Mesendoderm (in vitro differentiated cells): ENCODE data around the gene ADGRG6.

Experiments used
- DNase-seq: peaks from one replicate; pipeline ENCODE4 v3.0.0; 2013
- H2AK5ac ChIP-seq: 2 replicates; pipeline ENCODE4 v1.6.1; 2013; ENCODE audit warnings: low read length, inconsistent platforms
- H2BK120ac ChIP-seq: 2 replicates; pipeline ENCODE4 v1.6.1; 2013; ENCODE audit warnings: low read depth, mild to moderate bottlenecking, low read length, moderate library complexity, mixed read lengths
- H2BK15ac ChIP-seq: replicated peaks from 2 replicates; pipeline ENCODE4 v1.6.1; 2013; ENCODE audit warnings: low read depth, mild to moderate bottlenecking, moderate library complexity
- H2BK5ac ChIP-seq: 2 replicates; pipeline ENCODE4 v1.6.1; 2013; ENCODE audit warnings: low read length, inconsistent platforms
- H3K18ac ChIP-seq: 2 replicates; pipeline ENCODE4 v1.6.1; 2013; ENCODE audit warnings: mild to moderate bottlenecking, low read length, mixed read lengths
- H3K23ac ChIP-seq: one replicate; pipeline ENCODE4 v1.6.1; 2013; ENCODE audit warnings: low read length
- H3K27ac ChIP-seq: 2 replicates; pipeline ENCODE4 v1.5.1; 2013; ENCODE audit warnings: low read depth, mild to moderate bottlenecking, inconsistent platforms, low read length, moderate library complexity
- H3K27me3 ChIP-seq: 2 replicates; pipeline ENCODE4 v1.6.1; 2013; ENCODE audit warnings: low read length, control low read depth, mild to moderate bottlenecking, inconsistent platforms; ENCODE audit not compliant: insufficient read depth, poor library complexity
- H3K36me3 ChIP-seq: 2 replicates; pipeline ENCODE4 v1.6.1; 2013; ENCODE audit warnings: low read length, inconsistent platforms; ENCODE audit not compliant: control insufficient read depth, insufficient read depth
- H3K4ac ChIP-seq: one replicate; pipeline ENCODE4 v1.6.1; 2013; ENCODE audit warnings: low read depth, mild to moderate bottlenecking, low read length, moderate library complexity
- H3K4me1 ChIP-seq: 2 replicates; pipeline ENCODE4 v1.6.1; 2013; ENCODE audit warnings: low read depth, low read length, inconsistent platforms; ENCODE audit not compliant: control insufficient read depth
- H3K4me2 ChIP-seq: 2 replicates; pipeline ENCODE4 v1.6.1; 2013; ENCODE audit warnings: low read length
- H3K4me3 ChIP-seq: 2 replicates; pipeline ENCODE4 v1.5.1; 2013; ENCODE audit warnings: mild to moderate bottlenecking, low read length
- H3K56ac ChIP-seq: one replicate; pipeline ENCODE4 v1.6.1; 2013; ENCODE audit warnings: low read length
- H3K79me1 ChIP-seq: 2 replicates; pipeline ENCODE4 v1.6.1; 2013; ENCODE audit warnings: low read length, inconsistent platforms
- H3K79me2 ChIP-seq: 2 replicates; pipeline ENCODE4 v1.6.1; 2013; ENCODE audit warnings: mild to moderate bottlenecking, low read length; ENCODE audit not compliant: control insufficient read depth, insufficient read depth
- H3K9ac ChIP-seq: 2 replicates; pipeline ENCODE4 v1.6.1; 2013; ENCODE audit warnings: low read length, inconsistent platforms
- H4K5ac ChIP-seq: one replicate; pipeline ENCODE4 v1.6.1; 2013; ENCODE audit warnings: low read length
- H4K8ac ChIP-seq: one replicate; pipeline ENCODE4 v1.6.1; 2013; ENCODE audit warnings: low read depth, mild to moderate bottlenecking, control low read depth, low read length, moderate library complexity
- WGBS: extraction: QIAGEN DNeasy Blood & Tissue Kit; methylation state at CpG from one replicate; pipeline ENCODE4 v1.1.7; 2013; ENCODE audit warnings: low lambda C conversion rate, missing lambda C conversion rate; ENCODE audit not compliant: insufficient coverage; ENCODE audit errors: extremely low coverage; 5-methylcytosine and 5-hydroxymethylcytosine counted together

The ADGRG6 gene

GRCh38 chr6:142443102-142443501, 141.3 kb downstream of the ADGRG6 start:
- H3K56ac ChIP-seq, result no peak overlapping the region
- no peak overlapping the region for H4K8ac ChIP-seq
- no peak overlapping the region for H3K27ac ChIP-seq
- H3K4me1 ChIP-seq, result peaks cover 9% of the 10 kb centered on the region
- no peaks in the 10 kb centered on the region for H3K36me3 ChIP-seq
- H3K4ac ChIP-seq, result no peak overlapping the region
- H3K4me2 ChIP-seq, result no peak overlapping the region
- no peak overlapping the region for H3K9ac ChIP-seq
- H3K79me1 ChIP-seq, result no peaks in the 10 kb centered on the region
- no peaks in the 10 kb centered on the region for H3K79me2 ChIP-seq
- H2BK5ac ChIP-seq, result no peak overlapping the region
- no peaks in the 10 kb centered on the region for H3K27me3 ChIP-seq
- no peak for DNase-seq
- H3K4me3 ChIP-seq, result no peak overlapping the region
- H2BK120ac ChIP-seq, result no peak overlapping the region
- H2BK15ac ChIP-seq, result no peak overlapping the region
- H4K5ac ChIP-seq, result no peak overlapping the region
- WGBS, result no CpG with 5 or more reads among the region's 2 CpGs
- H3K18ac ChIP-seq, result no peak overlapping the region
- H2AK5ac ChIP-seq, result no peak overlapping the region
- H3K23ac ChIP-seq, result no peak overlapping the region

DNA sequence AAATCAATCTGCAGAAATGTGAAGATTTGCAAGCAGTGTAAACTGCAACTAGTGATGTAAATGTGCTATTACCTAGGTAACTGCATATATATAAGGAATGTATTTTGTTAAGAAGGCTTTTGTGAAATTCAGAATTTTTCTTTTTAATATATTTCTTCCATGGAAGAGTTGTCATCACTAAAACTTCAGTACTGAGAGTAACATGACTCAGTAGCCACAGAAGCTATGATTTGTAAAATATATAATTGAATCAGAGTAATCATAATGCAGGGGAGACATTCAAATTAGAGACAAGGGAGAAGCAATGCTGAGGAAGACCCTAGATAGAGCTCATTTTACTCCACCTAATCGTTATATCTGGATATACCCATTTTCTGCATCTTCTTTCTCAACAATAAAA, 141.7 kb downstream of the ADGRG6 start:
- Histone ChIP-seq H2BK5ac (no peak overlapping the region), H3K18ac (no peak overlapping the region), H3K4me3 (no peak overlapping the region), H3K27me3 (no peaks in the 10 kb centered on the region), H4K8ac (no peak overlapping the region), H2AK5ac (no peak overlapping the region), H3K4me2 (no peak overlapping the region), H3K9ac (no peak overlapping the region), H2BK15ac (no peak overlapping the region), H3K4ac (no peak overlapping the region), H3K79me1 (no peaks in the 10 kb centered on the region), H3K27ac (no peak overlapping the region), H3K4me1 (peaks cover 9% of the 10 kb centered on the region), H4K5ac (no peak overlapping the region), H3K23ac (no peak overlapping the region), H2BK120ac (no peak overlapping the region), H3K36me3 (no peaks in the 10 kb centered on the region), H3K79me2 (no peaks in the 10 kb centered on the region), H3K56ac (no peak overlapping the region)
- no CpG with 5 or more reads among the region's 1 CpG for WGBS
- DNase-seq, result no peak

- H3K79me1 ChIP-seq, result no peaks in the 10 kb centered on the region
- H2BK5ac ChIP-seq, result no peak overlapping the region
- H3K4ac ChIP-seq, result no peak overlapping the region
- H3K4me2 ChIP-seq, result no peak overlapping the region
- no peak overlapping the region for H2BK120ac ChIP-seq
- no peak overlapping the region for H2AK5ac ChIP-seq
- no CpG with 5 or more reads among the region's 1 CpG for WGBS
- H4K8ac ChIP-seq, result no peak overlapping the region
- no peaks in the 10 kb centered on the region for H3K27me3 ChIP-seq
- peaks cover 9% of the 10 kb centered on the region for H3K4me1 ChIP-seq
- H2BK15ac ChIP-seq, result no peak overlapping the region
- no peak overlapping the region for H3K27ac ChIP-seq
- no peak overlapping the region for H3K9ac ChIP-seq
- H4K5ac ChIP-seq, result no peak overlapping the region
- no peak overlapping the region for H3K4me3 ChIP-seq
- no peak for DNase-seq
- H3K23ac ChIP-seq, result no peak overlapping the region
- H3K56ac ChIP-seq, result no peak overlapping the region
- no peaks in the 10 kb centered on the region for H3K36me3 ChIP-seq
- no peaks in the 10 kb centered on the region for H3K79me2 ChIP-seq
- H3K18ac ChIP-seq, result no peak overlapping the region
Observed at GRCh38 chr6:142444376-142444775, 142.6 kb downstream of the ADGRG6 start.

GRCh38 chr6:142444881-142445301, 143.1 kb downstream of the ADGRG6 start:
- Histone ChIP-seq H3K27ac (no peak overlapping the region), H3K4me3 (no peak overlapping the region)
- no CpG with 5 or more reads among the region's 2 CpGs for WGBS

GRCh38 chr6:142446168-142446567, 144.4 kb downstream of the ADGRG6 start:
- H3K18ac ChIP-seq, result no peak overlapping the region
- no peak overlapping the region for H3K4me2 ChIP-seq
- no peak overlapping the region for H2BK5ac ChIP-seq
- no peak overlapping the region for H3K4ac ChIP-seq
- no CpG with 5 or more reads among the region's 2 CpGs for WGBS
- no peak overlapping the region for H4K8ac ChIP-seq
- H3K27ac ChIP-seq, result no peak overlapping the region
- DNase-seq, result no peak
- no peak overlapping the region for H2AK5ac ChIP-seq
- no peak overlapping the region for H4K5ac ChIP-seq
- H3K9ac ChIP-seq, result no peak overlapping the region
- no peaks in the 10 kb centered on the region for H3K36me3 ChIP-seq
- peaks cover 9% of the 10 kb centered on the region for H3K4me1 ChIP-seq
- no peak overlapping the region for H3K4me3 ChIP-seq
- H3K79me1 ChIP-seq, result no peaks in the 10 kb centered on the region
- H3K27me3 ChIP-seq, result no peaks in the 10 kb centered on the region
- H2BK15ac ChIP-seq, result no peak overlapping the region
- no peak overlapping the region for H2BK120ac ChIP-seq
- H3K79me2 ChIP-seq, result no peaks in the 10 kb centered on the region
- no peak overlapping the region for H3K56ac ChIP-seq
- H3K23ac ChIP-seq, result no peak overlapping the region

More at GRCh38 chr6:142444881-142445301, 143.1 kb downstream of the ADGRG6 start:
- H3K9ac ChIP-seq, result no peak overlapping the region
- no peak overlapping the region for H2AK5ac ChIP-seq
- no peaks in the 10 kb centered on the region for H3K36me3 ChIP-seq
- no peak overlapping the region for H3K56ac ChIP-seq
- no peak overlapping the region for H2BK15ac ChIP-seq
- H3K27me3 ChIP-seq, result no peaks in the 10 kb centered on the region
- no peak overlapping the region for H2BK120ac ChIP-seq
- no peak overlapping the region for H3K23ac ChIP-seq
- peak overlapping the region; percentile 56 for H4K8ac ChIP-seq
- H2BK5ac ChIP-seq, result no peak overlapping the region
- H4K5ac ChIP-seq, result no peak overlapping the region
- no peak overlapping the region for H3K4ac ChIP-seq
- peak overlapping the region; percentile 23 for H3K18ac ChIP-seq
- DNase-seq, result peak; percentile 86
- H3K79me1 ChIP-seq, result no peaks in the 10 kb centered on the region
- peaks cover 9% of the 10 kb centered on the region for H3K4me1 ChIP-seq
- no peak overlapping the region for H3K4me2 ChIP-seq
- H3K79me2 ChIP-seq, result no peaks in the 10 kb centered on the region

DNA sequence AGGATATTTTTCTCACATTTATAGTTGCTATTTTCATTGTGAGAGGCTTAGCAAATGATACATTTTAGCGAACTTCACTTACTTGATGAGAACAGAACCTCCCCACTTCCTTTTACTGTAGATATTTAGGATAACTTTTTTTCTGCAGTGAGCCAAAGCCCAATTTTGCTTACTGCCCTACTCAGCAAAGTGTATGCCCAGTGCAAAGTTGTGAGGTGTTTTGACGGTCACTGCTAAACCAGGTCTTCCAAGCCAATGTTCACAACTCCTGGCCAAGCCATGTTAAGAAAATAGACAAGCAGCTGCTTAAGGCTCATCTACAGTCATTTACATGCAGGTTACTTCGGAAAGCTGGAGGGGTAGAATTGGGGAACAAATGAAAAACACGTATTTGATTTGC, 144.8 kb downstream of the ADGRG6 start:
- no peak overlapping the region for H3K23ac ChIP-seq
- DNase-seq, result no peak
- H3K79me1 ChIP-seq, result no peaks in the 10 kb centered on the region
- no peak overlapping the region for H3K9ac ChIP-seq
- WGBS, result no CpG with 5 or more reads among the region's 4 CpGs
- H3K18ac ChIP-seq, result no peak overlapping the region
- no peak overlapping the region for H4K8ac ChIP-seq
- no peak overlapping the region for H3K27ac ChIP-seq
- no peak overlapping the region for H2BK5ac ChIP-seq
- H3K27me3 ChIP-seq, result no peaks in the 10 kb centered on the region
- H3K36me3 ChIP-seq, result no peaks in the 10 kb centered on the region
- H3K4me3 ChIP-seq, result no peak overlapping the region
- H2AK5ac ChIP-seq, result no peak overlapping the region
- H3K4me2 ChIP-seq, result no peak overlapping the region
- H3K79me2 ChIP-seq, result no peaks in the 10 kb centered on the region
- no peak overlapping the region for H2BK120ac ChIP-seq
- no peak overlapping the region for H3K56ac ChIP-seq
- peak overlapping the region; percentile 92 for H2BK15ac ChIP-seq
- H3K4me1 ChIP-seq, result peaks cover 9% of the 10 kb centered on the region
- no peak overlapping the region for H3K4ac ChIP-seq
- H4K5ac ChIP-seq, result no peak overlapping the region
